GM19035 (cell line): ENCODE data around the gene MED25.
"Not testable (repeated sequence)": the region's sequence is repeated elsewhere in the genome, so short reads cannot be mapped to it uniquely, and the experiment has no call there.

ENCODE experiments used
- ATAC-seq: cut with Tn5 transposase; IDR thresholded peaks from one replicate; pipeline ENCODE4 v1.9.1; 2021; ENCODE audit not compliant: unreplicated experiment

MED25 gene

DNA sequence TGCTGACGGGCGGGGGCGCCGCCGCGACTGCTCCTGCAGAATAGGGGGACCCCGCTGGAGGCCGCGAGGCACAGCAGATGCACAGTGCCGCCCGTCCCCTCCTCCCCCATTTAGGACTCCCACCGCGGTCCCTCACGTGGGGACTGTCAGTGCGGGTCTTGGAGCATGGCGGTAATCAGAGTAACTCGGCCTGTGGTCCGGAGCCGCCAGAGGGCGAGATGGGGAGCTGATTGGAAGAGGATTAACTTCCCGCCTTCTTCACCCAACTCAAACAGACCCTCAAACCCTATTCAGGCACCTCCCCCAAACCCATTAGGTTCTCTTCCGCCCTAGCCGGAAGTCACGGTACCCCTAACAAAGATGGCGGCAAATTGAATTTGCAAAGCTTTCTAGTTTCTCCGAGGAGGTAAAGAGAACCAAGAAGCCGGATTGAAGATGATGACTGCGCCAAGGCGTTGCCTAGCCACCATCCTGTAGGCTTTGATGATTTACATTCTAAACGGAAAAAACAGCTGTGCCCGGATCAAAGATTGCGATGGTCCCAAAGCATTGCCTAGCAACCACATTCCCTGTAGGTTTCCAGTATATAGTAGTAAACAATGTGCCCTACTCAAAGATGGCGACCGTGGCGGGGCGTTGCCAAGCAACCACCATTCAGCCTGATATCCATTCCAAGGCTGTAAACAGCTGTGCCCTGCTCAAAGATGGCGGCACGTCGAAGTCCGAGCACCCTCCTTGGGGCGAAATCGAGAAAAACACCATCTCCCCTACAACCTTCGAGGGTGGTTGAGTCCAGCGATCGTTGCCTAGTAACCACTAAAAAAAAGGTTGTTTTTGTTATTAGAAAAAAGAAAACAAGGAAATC lies 4.9 kb upstream of the MED25 start, which contains the start of gene FUZ:
Gene FUZ, minus strand, starts transcription at position 296 of the 865 bp plus-strand sequence. Its CDS starts 186 bp downstream, at position 110.
- ATAC-seq: peak; percentile 58

DNA sequence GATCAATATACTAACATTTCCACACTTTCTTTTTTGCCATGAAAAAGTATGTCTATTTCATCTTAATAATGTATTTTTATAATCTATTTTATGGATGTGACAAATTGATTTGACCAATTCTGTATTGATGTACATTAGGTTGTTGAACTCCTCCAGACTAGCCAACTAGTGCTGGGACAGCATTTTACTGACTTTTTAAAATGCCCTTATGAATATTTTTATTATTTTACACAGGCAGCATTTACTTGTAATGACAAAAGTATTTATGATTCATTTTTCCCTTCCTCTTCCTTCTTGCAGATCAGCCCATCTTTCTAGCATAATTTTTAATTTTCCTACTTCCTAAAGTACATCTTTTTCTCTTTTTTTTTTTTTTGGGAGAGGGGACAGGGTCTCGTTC lies 4.1 kb upstream of the MED25 start:
- ATAC-seq: no peak

DNA sequence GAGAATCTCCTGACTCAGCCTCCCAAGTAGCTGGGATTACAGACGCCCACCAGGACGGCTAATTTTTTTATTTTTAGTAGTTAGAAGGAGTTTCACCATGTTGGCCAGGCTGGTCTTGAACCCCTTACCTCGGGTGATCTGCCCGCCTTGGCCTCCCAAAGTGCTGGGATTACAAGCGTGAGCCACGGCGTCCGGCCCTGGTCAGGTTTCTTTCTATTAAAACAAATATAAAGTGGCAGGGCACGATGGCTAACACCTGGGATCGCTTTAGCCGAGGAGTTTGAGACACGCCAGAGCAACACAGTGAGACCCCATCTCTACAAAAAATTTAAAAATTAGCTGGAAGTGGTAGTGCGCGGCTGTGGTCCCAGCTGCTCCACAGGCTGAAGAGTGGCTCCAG lies 1.5 kb upstream of the MED25 start:
- ATAC-seq: no peak

DNA sequence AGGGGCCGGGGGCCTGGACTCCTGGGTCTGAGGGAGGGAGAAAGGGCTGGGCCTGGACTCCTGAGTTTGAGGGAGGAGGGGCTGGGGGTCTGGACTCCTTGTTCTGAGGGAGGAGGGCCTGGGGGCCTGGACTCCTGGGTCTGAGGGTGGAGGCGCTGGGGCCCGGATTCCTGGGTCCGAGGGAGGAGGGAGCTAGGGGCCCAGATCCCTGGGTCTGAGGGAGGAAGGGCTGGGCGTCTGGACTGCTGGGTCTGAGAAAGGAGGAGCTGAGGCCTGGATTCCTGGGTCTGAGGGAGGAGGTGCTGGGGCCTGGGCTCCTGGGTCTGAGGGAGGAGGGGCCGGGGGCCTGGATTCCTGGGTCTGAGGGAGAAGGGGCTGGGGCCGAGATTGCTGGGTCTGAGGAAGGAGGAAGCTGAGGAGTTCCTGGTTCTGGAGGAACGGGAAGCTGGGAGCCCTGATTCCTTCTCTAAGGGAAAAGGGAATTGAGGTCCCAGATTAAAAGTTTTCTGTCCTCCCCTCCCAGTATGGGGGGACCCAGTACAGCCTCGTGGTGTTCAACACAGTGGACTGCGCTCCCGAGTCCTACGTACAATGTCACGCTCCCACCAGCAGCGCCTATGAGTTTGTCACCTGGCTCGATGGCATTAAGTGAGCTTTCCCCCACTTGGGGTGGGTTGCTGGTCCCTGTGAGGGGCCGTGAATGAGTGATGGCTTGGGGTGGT lies 721 bp downstream of the MED25 start:
- peak; percentile 5 for ATAC-seq

DNA sequence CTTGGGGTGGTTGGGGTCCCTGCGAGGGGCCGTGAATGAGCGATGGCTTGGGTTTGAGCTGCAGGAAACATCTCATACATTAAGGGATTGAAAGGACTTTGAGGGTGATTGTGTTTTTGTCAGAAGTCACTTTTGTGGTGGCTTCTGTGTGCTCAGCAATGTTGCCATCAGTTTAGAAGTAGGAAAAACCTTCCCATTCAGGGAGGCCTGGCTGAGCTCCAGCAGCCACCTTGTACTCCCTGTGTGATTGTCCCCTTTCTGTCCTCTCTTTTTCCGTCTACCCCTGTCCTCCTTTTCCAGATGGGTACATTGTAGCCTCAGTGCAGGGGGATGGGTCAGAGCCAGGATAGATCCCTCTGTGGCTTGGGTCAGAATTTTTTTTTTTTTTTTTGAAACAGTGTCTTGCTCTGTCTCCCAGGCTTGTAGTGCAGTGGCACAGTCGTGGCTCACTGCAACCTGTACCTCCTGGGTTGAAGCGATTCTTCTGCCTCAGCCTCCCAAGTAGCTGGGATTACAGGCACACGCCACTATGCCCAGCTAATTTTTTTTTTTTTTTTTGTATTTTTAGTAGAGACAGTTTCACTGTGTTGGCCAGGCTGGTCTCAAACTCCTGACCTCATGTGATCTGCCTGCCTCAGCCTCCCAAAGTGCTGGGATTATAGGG lies 1.5 kb downstream of the MED25 start:
- not testable (repeated sequence) for ATAC-seq

DNA sequence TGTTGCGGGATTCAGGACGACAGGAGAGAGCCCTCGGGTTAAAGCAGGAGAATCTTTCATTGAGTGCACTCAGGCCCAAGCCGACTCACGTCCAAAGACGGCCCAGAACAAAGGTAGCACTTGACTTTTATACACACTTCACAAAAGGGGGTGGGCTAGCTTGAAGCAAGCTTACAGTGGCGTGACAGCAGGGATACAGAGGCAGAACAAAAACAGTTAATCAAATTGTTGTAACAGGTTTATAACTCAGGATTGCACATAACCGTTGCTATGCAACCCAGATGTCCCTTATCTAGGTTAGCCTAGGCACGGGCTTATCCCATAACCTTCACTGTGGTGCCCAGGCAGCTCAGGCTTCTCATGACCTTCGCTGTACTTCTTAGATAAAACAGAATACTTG lies 2.0 kb downstream of the MED25 start:
- no peak for ATAC-seq

DNA sequence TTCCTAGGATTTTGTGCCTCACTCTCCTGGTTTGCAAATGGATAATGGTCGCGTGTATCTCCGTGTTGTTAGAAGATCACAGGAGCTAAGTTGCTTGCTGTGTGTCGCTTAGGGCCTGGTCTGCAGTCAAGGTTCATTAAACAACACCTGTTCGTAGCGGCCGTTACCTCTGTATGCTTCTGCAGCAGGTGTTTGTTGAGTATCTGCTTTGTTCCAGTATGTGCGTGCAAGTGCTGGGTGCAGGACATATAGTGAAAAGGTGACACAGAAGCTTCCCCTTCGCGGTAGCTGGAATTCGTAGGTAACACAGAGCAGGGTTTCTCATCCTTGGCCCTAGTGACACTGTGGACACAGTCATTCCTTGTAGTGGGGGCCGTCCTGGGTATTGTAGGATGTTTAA lies 5.4 kb downstream of the MED25 start:
- ATAC-seq: no peak

DNA sequence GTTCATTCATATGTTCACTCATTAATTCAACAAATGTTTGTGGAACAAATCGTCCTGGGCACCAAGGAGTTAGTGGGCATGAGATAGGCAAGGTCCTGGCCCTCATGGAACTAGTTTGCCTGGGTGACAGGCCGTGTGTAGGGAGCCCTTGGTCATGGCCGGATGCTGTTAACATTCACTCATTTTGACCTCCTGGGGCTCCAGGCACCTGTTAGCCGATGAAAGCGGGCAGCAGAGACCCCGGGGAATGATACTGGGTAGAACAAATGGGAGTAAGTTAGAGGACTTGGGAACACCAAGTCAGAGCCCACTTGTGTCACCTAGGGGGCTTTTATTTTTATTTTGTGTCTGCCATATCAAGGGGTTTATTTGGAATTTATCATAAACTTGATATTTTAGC lies 6.6 kb downstream of the MED25 start:
- ATAC-seq: no peak

DNA sequence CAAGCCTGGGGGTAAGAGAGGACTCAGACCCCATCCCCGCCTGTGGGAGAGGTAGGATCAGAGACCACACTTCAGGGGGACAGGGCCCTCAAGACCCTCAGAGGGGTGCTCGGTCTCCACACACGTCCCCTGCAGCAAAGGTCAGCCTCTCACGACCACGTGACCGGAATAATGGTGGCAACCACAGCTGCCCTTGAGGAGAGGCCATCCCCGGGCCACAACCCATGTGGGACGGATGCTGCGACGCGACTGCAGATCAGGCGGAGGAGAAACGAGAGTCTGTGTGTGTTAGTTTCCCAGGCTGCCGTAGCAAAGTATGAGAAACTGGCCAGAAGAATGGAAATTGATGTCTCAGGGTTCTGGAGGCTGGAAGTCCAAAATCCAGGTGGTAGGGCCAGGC lies 8.9 kb downstream of the MED25 start:
- ATAC-seq: no peak

DNA sequence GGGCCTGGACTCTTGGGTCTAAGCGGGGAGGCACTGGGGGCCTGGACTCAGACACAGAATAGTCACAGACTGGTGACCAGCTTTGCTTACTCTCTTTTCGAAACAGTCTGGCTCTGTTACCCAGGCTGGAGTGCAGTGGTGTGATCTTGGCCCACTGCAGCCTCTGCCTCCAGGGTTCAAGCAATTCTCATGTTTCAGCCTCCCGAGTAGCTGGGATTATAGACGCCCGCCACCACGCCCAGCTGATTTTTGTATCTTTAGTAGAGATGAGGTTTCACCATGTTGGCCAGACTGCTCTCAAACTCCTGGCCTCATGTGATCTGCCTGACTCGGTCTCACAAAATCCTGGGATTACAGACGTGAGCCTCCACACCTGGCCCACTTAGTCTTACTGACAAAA lies 11.1 kb downstream of the MED25 start:
- ATAC-seq: no peak

DNA sequence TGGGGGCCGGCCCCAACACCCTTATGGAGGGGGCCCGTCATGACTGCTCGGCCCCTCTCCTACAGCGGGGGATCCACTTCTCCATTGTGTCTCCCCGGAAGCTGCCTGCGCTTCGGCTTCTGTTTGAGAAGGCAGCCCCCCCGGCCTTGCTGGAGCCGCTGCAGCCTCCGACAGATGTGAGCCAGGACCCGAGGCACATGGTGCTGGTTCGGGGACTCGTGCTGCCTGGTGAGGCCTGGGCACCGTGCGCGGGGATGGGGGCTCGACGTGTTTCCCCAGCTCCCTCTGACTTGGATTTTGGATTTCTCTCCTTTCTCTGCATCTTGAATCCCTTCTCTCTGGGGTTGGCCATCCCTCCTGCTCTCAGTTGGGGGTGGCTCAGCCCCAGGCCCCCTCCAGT lies 11.6 kb downstream of the MED25 start:
- ATAC-seq: no peak

DNA sequence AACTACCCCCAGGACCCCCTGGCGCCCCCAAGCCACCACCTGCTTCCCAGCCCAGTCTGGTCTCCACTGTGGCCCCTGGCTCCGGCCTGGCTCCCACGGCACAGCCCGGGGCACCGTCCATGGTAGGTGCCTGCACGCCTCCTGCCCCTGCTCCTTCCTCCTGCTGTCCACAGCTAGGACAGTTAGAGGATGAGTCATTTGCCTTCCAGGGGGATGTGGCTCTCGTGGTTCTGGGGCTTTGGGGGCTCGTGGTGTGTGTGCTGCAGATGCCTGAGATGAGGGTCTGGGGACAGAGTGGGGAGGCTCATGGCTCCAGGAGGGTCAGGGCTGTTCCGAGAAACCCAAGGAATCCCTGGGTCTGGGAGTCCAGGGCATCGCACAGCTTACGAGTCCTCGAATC lies 12.7 kb downstream of the MED25 start:
- ATAC-seq: no peak

DNA sequence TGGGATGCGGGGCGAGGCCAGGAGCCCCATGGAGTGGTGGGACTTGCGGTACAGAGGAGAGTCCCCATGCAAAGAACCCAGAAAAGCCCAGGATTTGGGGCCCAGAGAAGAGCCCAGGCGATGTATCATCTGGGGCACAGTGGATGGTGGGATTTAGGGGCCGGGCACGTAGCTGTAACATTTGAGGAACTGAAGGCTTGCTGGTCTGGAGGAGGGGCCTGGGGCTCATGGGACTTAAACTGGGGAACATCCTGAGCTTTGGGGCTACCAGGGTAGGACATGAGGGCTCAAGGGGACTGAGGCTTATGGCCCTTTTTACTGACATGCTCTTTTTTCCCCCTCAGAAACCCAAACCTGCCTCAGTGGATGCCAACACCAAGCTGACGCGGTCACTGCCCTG lies 13.5 kb downstream of the MED25 start:
- no peak for ATAC-seq

DNA sequence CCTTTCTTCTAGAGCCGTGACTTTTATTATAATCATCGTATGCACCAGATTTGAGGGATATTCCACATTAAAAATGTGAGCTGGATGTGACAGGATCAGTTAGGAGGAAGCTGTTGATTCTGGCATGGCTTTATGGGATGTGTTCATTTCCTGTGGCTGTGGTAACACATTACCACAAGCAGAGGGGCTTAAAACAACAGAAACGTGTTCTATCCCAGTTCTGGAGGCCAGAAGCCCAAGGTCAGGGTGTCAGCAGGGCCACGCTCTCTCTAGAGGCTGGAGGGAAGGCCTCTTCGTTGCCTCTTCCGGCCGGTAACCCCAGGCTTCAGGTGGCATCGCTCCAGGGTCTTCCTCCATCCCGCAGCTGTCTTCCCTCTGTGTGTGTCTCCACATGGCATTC lies 14.5 kb downstream of the MED25 start:
- ATAC-seq: no peak

DNA sequence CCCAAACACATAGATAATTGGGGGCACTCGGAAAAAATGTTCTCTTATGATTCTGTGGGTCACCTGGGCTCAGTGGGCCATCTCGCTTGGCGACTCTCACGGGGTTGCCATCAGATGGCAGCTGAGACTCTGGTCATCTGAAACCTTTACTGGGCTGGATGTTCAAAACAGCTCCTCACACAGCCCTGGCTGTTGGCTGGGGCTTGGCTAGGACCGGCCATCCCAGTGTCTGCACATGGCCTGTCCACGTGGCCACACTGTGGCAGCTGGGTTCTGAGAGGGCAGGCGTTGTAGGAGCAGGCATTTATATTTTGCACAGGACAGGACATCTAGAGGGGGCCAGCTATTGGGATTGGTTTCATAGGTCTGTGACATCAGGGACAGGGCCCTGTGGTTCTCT lies 15.5 kb downstream of the MED25 start:
- no peak for ATAC-seq

DNA sequence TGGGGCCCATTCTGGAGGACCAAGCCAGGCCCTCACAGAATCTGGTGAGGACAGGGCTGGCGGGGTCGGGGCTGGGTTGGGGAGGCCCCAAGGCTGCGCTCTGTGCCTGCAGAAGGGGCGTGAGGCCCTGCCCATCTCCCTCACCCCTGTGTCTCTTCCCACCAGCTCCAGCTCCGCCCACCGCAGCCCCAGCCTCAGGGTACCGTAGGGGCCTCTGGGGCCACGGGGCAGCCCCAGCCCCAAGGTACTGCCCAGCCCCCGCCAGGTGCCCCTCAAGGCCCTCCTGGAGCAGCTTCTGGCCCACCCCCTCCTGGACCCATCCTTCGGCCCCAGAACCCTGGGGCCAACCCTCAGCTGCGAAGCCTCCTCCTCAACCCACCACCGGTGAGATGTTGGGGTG lies 17.5 kb downstream of the MED25 start:
- ATAC-seq: no peak

DNA sequence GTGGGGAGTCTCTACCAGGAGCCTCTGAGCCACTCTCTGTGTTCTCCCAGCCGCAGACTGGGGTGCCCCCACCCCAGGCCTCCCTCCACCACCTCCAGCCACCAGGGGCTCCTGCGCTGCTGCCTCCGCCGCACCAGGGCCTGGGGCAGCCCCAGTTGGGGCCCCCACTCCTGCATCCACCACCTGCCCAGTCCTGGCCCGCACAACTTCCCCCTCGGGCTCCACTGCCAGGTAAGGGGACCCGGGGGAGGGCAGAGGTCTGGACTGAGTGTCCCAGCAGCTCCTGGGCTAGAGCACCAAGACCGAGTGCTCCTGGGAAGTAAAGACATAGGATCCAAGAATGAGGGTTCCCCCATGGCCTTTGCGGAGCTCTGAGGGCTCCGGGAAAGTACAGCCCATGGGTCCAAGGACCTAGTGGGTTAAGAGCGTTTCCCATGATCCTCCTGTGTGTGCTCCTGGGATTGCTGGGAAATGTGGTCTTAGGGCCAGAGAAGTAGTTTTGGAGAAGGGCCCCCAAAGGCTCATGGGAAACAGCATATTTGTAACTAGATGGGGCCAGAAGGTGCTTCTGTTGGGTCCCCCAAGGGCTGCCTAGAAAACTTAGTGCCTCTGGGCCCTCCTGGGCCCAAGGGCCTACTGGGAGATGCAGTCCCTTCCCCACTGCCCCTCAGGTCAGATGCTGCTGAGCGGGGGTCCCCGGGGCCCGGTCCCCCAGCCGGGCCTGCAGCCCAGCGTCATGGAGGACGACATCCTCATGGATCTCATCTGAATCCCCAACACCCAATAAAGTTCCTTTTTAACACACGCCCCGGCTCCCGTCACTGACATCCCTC lies 18.3 kb downstream of the MED25 start:
- ATAC-seq: no peak

DNA sequence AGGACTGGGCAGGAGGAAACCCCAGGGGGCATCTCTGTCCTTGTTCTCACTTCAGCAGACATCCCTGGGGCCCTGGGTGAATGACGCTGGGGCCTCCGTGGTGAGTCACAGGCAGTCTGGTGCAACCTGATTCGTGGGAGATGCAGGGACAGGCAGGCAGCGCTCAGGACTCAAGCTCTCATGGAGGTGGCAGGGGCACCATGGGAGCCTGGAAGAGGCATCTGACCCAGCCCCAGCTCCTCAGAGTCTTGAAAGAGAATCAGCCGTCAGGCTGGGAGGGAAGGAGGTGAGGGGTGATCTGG lies 18.9 kb downstream of the MED25 start:
- no peak for ATAC-seq

DNA sequence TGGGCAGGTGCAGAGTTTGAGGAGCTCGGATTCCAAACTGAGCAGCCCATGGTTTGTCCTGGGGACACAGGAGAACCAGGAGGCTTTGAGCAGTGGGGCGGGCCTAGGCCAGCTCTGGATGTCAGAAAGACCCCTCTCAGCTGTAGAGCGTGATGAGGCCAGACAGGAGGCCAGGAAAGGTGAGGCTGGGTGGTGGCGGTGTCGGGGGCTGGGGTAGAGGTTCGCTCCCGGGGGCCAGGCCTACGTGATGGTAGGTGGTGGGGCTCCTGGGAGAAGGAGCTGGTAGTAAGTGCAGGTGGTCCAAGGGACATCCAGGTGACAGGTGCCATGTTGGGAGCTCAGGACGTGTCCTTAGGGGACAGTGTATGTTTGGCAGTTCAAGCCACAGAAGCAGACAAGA lies 19.3 kb downstream of the MED25 start:
- ATAC-seq: no peak

DNA sequence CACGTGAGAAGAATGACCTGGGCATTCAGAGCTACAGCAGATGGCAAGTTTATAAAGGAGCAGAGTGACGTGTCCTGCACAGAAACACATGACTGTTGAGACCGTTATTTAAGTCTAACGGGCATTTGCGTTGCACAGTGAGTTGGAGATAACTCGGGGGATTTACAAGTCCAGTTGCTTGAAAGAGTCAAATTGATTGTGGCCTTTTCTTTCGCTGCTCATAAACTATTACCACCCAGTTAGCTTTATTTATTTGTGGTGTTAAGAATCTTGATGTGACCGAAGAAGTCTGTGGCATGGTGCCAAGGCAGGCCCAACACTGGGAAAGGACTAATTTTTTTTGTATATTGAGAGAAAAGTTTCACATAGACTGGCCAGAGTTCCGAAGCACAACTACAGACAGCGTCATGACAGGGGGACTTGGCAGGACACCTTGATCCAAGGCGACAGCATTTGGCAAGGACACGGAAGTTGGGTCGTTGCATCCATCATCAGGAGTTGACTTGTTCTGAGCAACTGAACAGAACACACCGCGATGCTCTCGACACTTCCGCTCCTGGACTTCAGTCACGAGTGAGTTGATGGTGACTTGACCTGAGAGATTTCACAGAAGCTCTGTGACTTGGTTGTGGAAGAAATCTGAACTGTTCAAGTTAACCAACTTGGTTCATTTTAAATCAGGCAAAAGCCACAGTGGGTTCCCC lies 20.9 kb downstream of the MED25 start:
- no peak for ATAC-seq

DNA sequence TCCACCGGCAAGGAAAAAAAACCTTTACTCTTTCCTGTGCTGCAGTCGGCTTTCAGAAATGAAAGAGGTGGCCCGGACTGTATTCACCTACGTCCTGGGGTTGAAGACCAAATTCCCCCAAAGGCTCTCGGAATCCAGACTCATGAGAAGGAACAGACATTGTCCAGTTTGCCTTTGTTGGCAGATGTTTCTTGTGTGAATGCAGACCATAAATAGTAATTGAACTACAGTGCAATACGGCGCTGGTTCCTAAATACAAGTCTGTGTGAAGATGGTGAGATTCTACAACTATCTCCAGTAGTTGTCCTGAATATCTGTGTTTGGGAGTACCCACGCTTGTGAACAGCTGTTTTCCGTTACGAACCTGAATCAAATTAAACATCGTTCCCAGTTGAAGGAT lies 21.6 kb downstream of the MED25 start:
- no peak for ATAC-seq
